ENCODE results near the gene CAMTA1. TPM values are rescaled to one million over a fixed set of nuclear protein-coding genes. Genes with fewer than 3 reads are reported as not detected.

CAMTA1 gene
- total RNA-seq, 2 experiments from 2014 or later, result 43.9 to 73.3 TPM

DNA sequence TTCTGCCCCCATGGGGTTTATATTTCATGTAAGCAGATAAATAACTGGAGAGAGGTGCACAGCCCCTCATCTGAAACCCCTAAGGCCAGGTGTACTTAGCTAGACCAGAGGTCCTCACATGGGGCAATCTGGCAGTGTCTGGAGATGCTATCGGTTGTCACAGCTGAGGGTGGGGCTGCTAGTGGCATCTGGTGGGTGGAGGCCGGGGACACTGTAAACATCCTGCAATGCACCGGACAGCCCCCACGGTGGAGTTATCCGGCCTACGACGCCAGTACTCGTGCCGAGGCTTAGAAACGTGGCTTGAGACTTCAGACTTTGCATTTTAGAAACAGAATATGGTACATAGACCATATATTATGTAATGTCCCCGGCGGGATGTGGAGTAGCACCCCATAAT, 799.4 kb downstream of the CAMTA1 start:
- intact Hi-C loops (cut with micrococcal nuclease; ENCODE audit: unreplicated experiment), result no loop called here
- no peak for DNase-seq (ENCODE audit: low spot score)
- CTCF ChIA-PET (ENCODE audit: unreplicated experiment), result no interaction called here
- H3K9me2 ChIP-seq (ENCODE audit: insufficient read depth, low read length), result no peaks in the 10 kb centered on the region
- no peaks in the 10 kb centered on the region for H3K9me3 ChIP-seq (ENCODE audit: low read length)
- no peak for TF ChIP-seq EZH2phosphoT487 (IDR thresholded peaks at IDR 0.05; ENCODE audit: borderline replicate concordance, low read depth, low read length)
- TF ChIP-seq, protein P1, sequence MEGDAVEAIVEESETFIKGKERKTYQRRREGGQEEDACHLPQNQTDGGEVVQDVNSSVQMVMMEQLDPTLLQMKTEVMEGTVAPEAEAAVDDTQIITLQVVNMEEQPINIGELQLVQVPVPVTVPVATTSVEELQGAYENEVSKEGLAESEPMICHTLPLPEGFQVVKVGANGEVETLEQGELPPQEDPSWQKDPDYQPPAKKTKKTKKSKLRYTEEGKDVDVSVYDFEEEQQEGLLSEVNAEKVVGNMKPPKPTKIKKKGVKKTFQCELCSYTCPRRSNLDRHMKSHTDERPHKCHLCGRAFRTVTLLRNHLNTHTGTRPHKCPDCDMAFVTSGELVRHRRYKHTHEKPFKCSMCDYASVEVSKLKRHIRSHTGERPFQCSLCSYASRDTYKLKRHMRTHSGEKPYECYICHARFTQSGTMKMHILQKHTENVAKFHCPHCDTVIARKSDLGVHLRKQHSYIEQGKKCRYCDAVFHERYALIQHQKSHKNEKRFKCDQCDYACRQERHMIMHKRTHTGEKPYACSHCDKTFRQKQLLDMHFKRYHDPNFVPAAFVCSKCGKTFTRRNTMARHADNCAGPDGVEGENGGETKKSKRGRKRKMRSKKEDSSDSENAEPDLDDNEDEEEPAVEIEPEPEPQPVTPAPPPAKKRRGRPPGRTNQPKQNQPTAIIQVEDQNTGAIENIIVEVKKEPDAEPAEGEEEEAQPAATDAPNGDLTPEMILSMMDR (conservative IDR thresholded peaks at IDR 0.05; ENCODE audit: low read length), result no peak
- H3K4me2 ChIP-seq (ENCODE audit: low read length), result no peak overlapping the region
- BruUV-seq (replicated peaks), result no TSS peak
- H3K4me3 ChIP-seq (ENCODE audit: low read depth, low read length, poor library complexity, severe bottlenecking), result no peak overlapping the region
- no peak overlapping the region for H3K27ac ChIP-seq (ENCODE audit: low read depth, low read length, poor library complexity, severe bottlenecking)
- no peaks in the 10 kb centered on the region for H3K36me3 ChIP-seq (ENCODE audit: insufficient read depth, low read length)
- H2AFZ ChIP-seq (ENCODE audit: low read length), result no peak overlapping the region
- H3K4me1 ChIP-seq (ENCODE audit: insufficient read depth, low read length, poor library complexity, severe bottlenecking), result no peaks in the 10 kb centered on the region
- POLR2A ChIA-PET, result no interaction called here
- H4K20me1 ChIP-seq (ENCODE audit: insufficient read depth, low read length), result no peaks in the 10 kb centered on the region
- no peaks in the 10 kb centered on the region for H3K79me2 ChIP-seq (ENCODE audit: insufficient read depth, low read depth, low read length)

DNA sequence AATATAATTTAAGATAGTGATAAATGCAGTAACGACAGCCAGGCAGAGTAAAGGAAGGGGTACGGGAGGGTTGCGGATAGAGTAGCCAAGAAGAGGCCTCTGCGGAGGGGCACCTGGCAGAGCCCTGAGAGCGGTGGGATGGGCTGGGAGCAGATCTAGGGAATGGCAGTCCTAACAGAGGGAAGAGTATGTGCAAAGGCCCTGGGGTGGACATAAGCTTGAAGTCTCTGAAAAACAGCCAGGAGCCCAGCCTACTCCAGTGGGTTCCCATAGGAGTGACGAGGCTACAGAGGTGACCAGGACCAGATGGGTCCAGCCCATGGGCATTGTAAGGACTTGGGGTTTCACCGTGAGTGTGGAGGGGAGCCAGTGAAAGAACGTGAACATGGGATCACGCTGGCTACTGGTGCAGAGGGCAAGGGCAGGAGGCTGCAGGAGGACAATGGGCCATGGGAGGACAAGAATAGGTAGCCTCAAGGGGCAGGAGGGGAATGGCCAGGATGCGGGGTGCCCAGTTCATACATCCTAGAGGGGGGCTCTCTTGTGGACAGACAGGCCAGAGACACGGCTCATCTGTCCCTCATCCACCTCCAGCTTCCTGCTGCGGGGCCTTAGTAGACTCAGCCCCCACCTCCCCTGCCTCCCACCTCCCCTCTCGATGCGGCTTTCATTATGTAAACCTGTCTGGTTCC, 800.1 kb downstream of the CAMTA1 start:
- Histone ChIP-seq H3K4me1 (ENCODE audit: insufficient read depth, low read length, poor library complexity, severe bottlenecking) (no peaks in the 10 kb centered on the region), H2AFZ (ENCODE audit: low read length) (no peak overlapping the region), H3K4me2 (ENCODE audit: low read length) (no peak overlapping the region), H3K36me3 (ENCODE audit: insufficient read depth, low read length) (no peaks in the 10 kb centered on the region), H3K9me3 (ENCODE audit: low read length) (no peaks in the 10 kb centered on the region), H3K4me3 (ENCODE audit: low read depth, low read length, poor library complexity, severe bottlenecking) (no peak overlapping the region), H3K79me2 (ENCODE audit: insufficient read depth, low read depth, low read length) (no peaks in the 10 kb centered on the region), H3K9me2 (ENCODE audit: insufficient read depth, low read length) (no peaks in the 10 kb centered on the region), H3K27ac (ENCODE audit: low read depth, low read length, poor library complexity, severe bottlenecking) (no peak overlapping the region), H4K20me1 (ENCODE audit: insufficient read depth, low read length) (no peaks in the 10 kb centered on the region)
- no TSS peak for BruUV-seq (replicated peaks)
- TF ChIP-seq, protein P1 (conservative IDR thresholded peaks at IDR 0.05; ENCODE audit: low read length), result no peak
- TF ChIP-seq EZH2phosphoT487 (IDR thresholded peaks at IDR 0.05; ENCODE audit: borderline replicate concordance, low read depth, low read length), result no peak
- ChIA-PET POLR2A (no interaction called here), CTCF (ENCODE audit: unreplicated experiment) (interaction anchor here (0.6 kb wide), 1 partner anchor 84 kb away, joined by 3 read pairs; no protein-coding TSS in a partner anchor)
- intact Hi-C loops (cut with micrococcal nuclease; ENCODE audit: unreplicated experiment), result no loop called here
- no peak for DNase-seq (ENCODE audit: low spot score)
